HG02840 (cell line): ENCODE results near the gene GNA12.
"Not testable (repeated sequence)": the region's sequence is repeated elsewhere in the genome, so short reads cannot be mapped to it uniquely, and the experiment has no call there.

Experiments
- ATAC-seq: cut with Tn5 transposase; IDR thresholded peaks from one replicate; pipeline ENCODE4 v1.9.1; 2021; ENCODE audit warnings: mild to moderate bottlenecking, moderate library complexity, moderate number of reproducible peaks; ENCODE audit not compliant: unreplicated experiment, low FRiP score

The GNA12 gene

DNA sequence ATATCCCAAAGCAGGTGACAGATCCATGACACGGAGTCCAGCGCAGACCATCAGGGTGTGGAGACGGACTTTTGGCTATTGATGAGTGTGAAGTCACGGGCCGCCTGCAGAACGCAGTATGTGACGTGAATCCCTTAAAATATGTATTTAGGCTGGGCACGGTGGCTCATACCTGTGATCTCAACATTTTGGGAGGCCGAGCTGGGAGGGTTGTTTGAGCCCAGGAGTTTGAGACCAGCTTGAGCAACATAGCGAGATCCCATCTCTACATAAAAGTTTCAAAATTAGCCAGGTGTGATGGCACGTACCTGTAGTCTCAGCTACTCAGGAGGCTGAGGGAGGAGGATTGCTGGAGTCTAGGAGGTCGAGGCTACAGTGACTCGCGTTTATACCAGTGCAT lies 158.0 kb downstream of the GNA12 start:
- no peak for ATAC-seq

DNA sequence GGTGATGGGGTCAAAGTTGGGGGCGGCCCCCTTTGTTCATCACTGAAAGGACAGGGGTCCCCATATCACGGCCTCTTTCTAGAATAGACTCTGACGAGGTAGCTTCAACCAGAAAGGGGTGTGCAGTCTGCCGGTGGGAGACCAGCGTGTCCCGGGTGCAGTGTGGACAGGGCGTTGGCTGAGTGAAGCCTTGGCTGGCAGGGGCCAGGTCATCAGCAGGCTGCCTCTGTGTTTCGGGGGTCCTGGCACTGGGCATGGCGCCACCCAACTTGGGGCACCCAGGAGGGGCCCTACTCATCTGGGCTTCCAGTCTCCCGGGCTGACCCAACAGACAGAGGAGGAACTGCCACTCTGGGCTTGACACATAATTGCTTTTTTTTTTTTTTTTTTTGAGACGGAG lies 159.6 kb downstream of the GNA12 start:
- ATAC-seq = no peak

DNA sequence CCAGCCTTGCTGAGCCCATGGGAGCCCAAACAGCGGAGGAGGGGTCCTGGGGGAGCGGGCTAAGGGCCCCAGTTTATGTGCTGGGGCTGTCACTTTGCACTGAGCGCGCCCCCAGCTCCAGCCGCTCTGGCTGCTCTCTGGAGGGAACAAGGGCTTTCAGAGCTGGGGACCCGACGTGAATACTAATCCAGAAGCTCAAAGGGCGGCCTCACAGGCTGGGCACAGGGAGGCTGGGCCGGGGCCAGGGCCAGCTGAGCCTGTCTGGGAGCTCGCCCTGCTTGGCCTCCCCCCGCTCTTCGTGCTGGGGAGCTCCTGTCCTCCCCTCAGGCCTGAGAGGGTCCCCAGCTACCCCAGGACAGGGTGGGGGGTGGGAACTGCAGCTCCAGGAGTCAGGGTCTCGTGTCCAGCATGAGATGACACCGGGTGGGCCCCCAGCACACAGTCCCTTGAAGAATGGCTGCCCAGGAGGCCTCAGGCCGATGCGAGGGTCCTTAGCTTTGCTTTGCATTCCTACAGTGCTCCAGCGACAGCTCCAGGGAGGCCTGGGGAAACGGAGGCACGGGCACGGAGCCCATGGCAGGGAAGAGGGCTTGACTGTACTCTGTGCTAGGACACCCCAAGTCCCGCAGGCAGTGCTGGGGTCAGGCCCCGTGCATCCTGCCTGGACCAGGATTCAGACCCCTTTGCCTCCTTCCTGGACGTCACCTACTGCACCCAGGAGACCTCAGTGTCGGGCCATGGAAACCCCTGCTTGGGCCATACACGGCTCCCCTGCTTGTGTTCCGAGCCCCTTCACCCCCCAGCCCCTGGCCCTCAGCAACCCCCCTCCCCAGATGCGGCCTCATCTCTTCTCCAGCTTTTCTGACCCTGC lies 161.9 kb downstream of the GNA12 start:
- no peak for ATAC-seq

DNA sequence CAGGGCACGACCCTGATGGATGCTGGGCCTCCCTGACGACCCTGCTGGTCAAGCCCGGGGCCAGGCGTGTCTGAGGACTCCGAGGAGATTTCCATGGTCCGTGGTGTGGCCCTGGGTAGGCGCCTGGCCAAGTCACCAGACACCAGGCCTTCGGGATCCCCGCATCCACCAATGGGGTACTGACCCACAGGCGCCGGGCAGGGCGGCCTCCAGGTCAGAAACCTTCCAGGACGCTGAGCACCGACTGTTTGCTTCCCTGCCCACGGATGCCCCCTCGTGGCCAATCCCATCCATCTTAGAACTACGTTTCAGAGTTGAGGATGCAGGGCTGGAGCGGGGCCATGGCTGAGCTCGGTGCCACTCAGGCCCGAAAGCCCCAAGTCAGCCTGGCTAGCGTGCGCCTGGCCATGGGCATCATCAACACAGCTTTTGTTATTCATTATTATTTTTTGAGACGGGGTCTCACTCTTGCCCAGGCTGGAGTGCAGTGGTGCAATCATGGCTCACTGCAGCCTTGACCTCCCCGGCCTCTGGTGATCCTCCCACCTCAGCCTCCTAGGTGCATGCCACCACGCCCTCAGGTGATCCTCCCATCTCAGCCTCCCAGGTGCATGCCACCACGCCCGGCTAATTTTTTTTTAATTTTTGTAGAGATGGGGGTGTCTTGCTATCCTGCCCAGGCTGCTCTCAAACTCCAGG lies 163.2 kb downstream of the GNA12 start:
- ATAC-seq = no peak

DNA sequence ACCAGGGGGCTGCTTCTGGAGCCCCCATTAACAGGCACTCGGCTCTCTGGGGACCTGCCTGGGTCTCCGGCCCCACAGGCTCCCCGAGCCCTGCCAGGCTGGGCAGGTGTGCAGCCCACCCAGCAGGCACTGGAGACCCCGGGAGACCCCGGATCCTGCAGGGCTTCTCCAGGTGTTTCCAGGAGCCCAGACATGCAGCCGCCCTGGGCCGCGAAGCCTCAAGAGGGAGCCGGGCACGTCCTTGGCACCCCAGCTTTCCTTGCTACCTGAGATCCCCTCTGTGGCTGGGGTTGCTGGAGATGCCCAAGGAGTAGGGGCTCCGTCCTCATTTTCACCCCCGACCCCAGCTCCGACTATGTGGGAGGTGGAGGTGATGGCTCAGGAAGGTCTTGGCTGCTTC lies 163.9 kb downstream of the GNA12 start:
- no peak for ATAC-seq

DNA sequence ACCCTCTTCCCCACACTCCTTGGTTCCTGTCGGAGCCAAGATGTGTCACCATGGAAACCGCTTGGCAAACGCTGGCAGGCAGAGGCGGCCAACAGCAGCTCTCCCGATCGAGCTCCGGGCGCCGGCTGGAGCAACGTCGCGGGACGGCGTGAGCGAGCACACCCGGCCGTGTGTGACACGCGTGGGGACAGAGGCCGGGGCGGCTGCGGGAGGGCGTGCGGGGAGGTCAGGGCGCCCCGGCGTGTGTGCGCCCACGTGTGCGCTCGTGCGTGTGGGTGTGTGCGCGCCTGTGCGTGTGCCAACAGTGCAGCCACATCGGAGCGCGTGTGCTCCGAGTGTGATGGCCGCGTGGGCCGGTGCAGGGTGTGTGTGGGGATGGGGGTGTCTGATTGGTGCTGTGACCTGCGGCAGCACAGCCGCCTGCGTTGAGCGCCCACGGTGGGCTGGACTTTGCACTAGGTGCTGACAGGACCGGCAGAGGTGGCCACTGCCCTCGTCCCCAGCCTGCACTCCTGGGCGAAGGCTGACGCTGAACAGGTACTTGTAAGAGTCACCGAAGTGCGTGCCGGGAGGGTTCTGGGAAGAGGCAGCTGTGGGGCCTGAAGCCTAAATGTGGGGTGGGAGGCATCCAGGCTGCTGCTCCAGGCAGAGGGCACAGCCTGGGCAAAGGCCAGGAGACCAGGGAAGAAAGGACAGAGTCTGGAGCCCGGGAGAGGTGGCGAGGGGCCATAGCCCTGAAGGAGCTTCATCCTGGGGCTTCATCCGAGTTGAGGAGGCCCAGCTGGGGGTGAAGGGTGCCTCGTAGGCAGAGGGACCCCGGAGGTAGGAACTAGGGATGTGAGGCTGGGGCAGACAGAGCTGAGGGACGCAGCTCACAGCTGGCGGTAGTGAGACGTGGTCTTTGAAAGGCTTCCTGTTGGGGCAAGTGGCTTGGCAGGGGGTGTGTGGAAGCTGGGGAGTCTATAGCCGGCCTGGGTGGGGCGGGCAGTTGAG lies 164.7 kb downstream of the GNA12 start:
- not testable (repeated sequence) for ATAC-seq

DNA sequence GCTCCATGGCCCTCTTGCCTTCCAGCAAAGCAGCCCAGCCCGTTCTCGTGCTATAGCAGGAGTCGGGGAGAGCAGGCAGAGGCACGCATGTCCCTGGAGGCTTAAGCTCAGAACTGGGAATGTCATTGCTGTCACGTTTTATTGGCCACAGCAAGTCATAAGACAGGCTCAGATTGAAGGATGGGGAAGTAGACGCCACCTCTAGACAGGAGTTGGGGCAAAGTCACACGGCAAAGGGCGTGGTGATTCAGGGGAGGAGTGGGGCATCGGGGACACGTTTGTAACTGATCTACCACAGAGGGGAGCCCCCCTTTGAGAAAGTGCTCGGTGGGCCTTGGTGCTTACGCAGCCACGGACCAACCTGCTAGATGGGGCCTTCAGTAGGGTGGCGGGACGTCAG lies 165.7 kb downstream of the GNA12 start:
- ATAC-seq = not testable (repeated sequence)
